ENCODE data around the gene PPP1R14B.

DNA sequence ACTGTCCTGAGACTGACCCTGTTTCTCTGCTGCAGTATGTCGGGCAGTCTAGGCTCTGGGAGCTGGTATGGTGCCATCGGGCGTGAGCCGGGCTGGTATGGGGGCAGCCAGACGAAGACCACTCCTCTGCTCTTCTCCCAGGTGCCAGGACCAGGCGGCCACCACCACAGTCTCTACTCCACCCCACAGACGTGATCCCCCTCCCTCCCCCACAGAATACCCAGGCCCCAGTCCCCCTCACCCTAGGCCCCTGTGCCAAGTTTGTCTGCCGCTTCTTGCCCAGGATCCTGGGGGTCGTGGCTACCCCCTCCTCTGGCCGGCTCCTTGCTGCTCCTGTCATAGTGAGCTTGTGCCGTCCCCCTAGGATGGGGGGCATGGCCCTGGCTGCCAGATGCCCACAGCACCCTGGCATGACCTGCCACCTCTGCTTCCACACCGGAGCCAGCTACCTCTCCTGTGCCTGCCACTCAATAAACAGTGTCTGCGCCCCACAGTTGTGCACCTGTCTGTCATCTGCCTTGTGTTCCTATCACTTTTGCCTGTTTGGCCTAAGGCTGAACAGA, 42.3 kb upstream of the PPP1R14B start:
- TF ChIP-seq, protein P1, sequence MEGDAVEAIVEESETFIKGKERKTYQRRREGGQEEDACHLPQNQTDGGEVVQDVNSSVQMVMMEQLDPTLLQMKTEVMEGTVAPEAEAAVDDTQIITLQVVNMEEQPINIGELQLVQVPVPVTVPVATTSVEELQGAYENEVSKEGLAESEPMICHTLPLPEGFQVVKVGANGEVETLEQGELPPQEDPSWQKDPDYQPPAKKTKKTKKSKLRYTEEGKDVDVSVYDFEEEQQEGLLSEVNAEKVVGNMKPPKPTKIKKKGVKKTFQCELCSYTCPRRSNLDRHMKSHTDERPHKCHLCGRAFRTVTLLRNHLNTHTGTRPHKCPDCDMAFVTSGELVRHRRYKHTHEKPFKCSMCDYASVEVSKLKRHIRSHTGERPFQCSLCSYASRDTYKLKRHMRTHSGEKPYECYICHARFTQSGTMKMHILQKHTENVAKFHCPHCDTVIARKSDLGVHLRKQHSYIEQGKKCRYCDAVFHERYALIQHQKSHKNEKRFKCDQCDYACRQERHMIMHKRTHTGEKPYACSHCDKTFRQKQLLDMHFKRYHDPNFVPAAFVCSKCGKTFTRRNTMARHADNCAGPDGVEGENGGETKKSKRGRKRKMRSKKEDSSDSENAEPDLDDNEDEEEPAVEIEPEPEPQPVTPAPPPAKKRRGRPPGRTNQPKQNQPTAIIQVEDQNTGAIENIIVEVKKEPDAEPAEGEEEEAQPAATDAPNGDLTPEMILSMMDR (IDR thresholded peaks at IDR 0.05), result no peak
- no peak for TF ChIP-seq POLR2A (IDR thresholded peaks at IDR 0.05)
